PFSK-1 (cell line): ENCODE results near the gene KIF3A.

Source experiments
- FOXP2 ChIP-seq: optimal IDR thresholded peaks from 2 replicates; pipeline ENCODE3; 2011; ENCODE audit warnings: borderline replicate concordance, control low read depth, inconsistent platforms; ENCODE audit not compliant: insufficient read depth; ENCODE audit errors: extremely low read length, extremely low read depth
- POLR2AphosphoS5 ChIP-seq: IDR thresholded peaks from 2 replicates; pipeline ENCODE4 v1.6.1; 2012; ENCODE audit warnings: low read depth, mild to moderate bottlenecking, control low read depth, low read length, moderate library complexity
- REST ChIP-seq, 2 experiments: IDR thresholded peaks; 2 replicates each; pipeline versions ENCODE4 v1.6.1 to v1.8.0; 2011 to 2012; ENCODE audit warnings: low read depth in 2 of 2, low read length in 2 of 2, control low read depth in 1 of 2, inconsistent platforms in 1 of 2, mild to moderate bottlenecking in 1 of 2, moderate library complexity in 1 of 2; ENCODE audit not compliant: insufficient read depth in 1 of 2
- SIN3A ChIP-seq: IDR thresholded peaks from 2 replicates; pipeline ENCODE4 v1.6.1; 2012; ENCODE audit warnings: mild to moderate bottlenecking, low read length, moderate library complexity, borderline replicate concordance; ENCODE audit not compliant: insufficient read depth
- TAF1 ChIP-seq: IDR thresholded peaks from 2 replicates; pipeline ENCODE4 v1.6.1; 2012; ENCODE audit warnings: low read length, control low read depth, borderline replicate concordance; ENCODE audit not compliant: insufficient read depth

GRCh38 chr5:132765311-132766019, 28.1 kb upstream of the KIF3A start:
- TF ChIP-seq REST (IDR thresholded peaks at IDR 0.05; ENCODE audit: insufficient read depth in 1 of 2, low read depth in 2 of 2, low read length in 2 of 2) (no peak), POLR2AphosphoS5 (no peak), TAF1 (no peak), SIN3A (no peak), FOXP2 (no peak)
